HG02852 (cell line): ENCODE data around the gene APOC3.

Experiments used
- ATAC-seq: cut with Tn5 transposase; IDR thresholded peaks from one replicate; pipeline ENCODE4 v1.9.1; 2021; ENCODE audit warnings: mild to moderate bottlenecking, moderate library complexity; ENCODE audit not compliant: unreplicated experiment

APOC3 gene

DNA sequence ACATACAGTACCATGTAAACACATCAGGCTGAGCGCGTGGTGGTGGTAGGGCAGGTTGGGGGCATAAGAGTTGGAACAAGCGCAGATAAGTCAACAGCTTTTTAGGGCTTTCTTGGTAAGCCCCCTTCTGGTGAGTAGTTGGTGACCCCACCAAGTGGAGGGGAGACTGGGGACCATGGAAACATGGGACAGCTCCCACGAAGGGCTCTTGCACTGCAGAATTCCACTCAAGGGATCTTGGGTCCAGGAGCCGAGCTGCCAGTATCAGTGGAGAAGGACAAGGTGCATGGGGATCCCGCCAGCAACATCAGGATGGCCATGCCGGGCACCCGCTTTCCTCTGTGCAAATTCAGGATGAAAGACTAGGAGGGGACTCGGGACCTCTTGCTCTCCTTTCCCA is 14.0 kb downstream of the APOC3 start:
- no peak for ATAC-seq

DNA sequence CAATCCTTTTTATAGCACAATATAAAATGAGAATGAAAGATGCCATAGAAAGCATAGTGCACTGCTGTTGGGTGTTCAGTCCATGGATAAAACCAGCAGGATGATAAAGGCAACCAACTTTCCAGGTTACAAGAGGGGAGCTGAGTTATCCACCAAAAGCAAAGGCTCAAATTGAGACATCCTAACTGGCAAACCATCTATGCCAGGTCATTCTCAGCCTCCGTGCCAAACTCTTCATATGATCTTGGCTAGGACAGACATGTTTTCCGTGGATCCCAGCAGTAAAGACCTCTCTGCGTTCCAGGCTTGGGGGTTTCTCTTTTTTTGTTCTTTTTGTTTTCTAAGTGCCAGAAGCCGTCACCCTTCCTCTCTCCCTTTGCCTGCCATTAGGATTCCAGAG is 15.0 kb downstream of the APOC3 start:
- no peak for ATAC-seq

DNA sequence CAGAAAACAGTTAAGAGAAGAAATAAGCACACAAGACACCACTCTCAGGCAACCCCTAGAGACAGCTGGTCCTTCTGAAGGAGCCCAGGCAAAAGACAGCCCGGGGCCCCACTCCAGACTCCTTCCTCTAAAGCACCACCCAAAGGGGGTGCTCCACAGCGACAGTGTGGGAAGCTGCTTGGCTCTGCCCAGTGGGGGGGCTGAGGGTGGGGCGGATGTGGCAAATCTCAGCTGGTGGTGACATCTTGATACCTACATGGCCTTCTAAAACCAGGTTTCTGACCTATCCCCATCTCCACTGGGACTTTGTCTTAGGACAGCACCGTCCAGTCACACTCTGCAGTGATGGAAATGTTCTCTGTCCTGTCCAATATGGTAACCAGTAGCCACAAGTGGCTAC is 17.9 kb downstream of the APOC3 start:
- no peak for ATAC-seq

DNA sequence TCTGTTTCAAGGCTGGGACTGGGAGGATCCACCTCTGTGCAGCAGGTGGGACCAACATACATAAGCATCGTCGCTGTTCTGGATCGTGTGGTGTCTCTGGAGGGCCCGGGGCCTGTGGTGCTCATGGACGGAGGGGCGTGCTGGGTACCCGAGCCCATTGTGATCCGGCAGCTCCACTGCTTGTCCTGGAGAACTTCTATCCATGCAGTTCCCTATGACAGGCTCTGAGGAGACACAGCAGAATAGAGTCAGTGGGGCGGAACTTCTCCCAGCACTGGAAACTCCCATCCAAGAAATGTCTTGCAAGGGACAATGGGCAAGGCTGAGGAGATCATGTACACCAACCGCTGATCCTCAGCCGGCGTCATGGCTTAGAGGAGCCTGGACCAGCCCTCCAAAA is 19.4 kb downstream of the APOC3 start:
- ATAC-seq = no peak

DNA sequence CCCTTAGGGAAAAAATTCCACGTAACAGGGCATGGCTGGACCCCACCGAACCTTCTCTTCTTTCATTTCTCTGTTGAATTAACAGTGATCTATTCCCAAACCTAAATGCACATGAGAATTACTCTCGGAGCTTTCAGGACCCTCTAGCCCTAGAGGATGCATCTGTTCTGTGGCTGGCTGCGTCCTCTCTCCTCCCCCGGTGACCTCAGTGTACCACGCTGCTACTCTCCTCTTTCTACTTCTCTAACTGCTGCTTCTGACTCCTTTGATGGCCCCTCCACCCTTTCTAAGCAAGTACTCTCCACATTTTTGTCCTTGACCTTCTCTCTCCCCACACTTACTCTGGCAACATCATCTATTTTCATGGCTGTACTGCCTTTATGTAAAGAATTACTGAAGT is 19.8 kb downstream of the APOC3 start:
- no peak for ATAC-seq

DNA sequence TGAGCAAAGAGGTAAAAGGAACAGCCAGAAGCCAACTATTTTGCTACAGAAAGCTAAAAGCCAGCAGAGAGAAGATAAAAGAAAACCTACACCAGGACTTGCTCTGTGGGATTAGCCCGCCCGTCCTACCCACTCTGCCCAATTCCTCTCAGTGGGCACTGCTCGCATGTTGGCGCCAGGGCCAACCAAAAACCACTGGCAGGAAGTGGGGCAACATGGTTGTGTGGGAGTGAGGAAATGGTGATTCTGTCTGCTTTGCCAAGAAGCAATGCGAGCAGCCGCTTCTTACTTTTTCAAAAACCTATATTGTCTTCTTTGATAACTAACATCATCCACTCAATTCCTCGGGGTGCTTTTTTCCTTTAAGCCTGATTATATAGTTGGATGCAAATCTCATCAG is 21.9 kb downstream of the APOC3 start:
- no peak for ATAC-seq

DNA sequence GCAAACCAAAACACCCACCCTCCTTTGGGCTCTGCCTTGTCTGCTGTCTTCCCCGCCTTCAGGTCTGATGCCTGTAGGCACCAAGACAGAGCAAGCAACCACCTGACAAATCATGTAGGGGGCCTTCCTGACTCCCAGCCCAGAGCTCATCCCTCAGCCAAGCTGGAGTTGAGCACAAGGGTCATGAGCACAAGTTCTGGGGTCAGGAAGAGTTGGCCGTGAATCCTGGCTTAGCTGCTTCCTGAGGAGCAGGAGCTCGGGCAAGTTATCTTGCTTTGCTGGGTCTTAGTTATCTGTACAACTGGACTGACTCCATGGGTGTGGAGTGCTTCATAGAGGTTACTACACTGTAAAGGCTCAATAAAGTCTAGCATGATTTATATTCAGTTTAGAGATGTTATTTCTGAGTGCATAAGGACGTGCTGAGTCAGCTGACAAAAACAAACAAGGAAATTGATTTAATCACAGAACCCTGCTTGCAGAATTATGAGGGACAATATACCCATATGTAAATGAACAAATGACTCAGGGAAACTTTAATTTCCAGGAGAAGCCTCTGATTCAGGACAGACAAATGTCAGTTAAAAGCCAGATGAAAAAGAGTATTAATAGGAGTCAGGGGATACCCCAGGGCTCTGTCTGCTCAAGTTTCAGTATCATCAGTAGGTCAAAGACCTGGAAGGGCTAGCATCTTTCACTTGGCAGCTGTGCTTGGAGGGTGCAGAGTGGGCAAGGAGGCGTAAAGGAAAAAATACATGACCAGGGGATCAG is 22.7 kb downstream of the APOC3 start:
- ATAC-seq = no peak

DNA sequence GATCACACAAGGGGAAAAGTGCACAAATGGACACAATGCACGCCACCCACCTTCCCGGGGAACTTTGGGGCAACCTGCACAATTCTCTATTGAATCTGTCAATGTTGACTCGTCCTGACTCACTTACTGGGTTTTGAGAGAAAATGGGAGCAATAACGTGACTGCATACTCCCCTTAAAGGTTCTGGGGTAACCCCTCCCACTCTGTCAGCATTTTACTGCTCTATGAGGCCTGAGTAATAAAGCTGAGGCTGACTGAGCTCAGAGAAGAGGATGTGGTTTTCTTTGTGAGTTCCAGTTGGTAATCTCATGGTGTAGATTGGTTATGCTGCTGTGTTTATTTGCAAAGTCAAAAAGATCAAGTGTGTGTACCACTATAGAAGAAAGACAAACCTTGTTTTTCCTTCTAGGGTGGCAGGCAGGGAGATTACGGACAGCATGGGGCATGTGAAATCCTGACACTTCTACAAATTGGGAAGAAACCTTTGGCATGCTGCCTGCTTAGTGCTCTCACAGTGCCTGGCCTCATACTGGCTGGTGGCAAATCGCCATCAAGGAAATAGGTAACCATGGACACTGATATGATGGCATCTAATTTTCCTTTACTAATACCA is 23.9 kb downstream of the APOC3 start:
- peak; percentile 92 for ATAC-seq

DNA sequence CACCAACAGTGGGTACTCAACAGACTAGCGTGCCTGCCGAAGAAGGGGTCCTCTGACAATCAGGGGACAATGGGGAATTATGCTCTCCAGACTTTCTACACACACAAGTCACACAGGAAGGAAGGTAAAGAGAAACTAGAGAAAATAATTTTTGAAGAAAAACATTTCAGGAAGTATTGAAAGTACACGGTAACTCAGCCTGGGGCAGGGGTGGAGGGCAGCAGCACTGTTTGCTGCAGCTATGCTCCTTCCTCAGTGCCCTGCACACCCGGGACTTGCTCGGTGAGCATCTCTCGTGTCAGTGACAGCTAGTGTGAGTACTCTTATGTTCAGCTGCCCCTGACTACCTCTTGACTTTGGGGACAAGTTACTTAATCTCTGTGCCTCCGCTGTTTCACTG is 25.7 kb downstream of the APOC3 start:
- ATAC-seq = no peak

DNA sequence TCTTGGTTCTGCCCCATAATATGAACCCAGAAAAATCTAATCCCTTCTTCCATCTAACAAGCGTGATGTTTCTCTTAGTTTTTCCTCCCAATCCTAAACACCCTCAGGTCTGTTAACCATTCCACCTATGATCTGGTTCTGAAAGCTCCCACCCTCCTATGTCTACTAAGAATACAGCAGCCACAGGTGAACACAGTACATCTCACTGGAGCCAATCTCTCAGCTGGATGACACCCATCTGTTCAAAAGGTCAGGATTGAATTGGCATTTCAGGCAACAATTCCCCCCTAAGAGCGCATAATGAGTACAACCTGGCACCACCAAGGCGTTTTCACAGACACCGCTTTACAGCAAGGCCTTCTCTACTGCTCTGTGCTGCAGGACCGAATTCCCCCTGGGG is 26.7 kb downstream of the APOC3 start:
- no peak for ATAC-seq

DNA sequence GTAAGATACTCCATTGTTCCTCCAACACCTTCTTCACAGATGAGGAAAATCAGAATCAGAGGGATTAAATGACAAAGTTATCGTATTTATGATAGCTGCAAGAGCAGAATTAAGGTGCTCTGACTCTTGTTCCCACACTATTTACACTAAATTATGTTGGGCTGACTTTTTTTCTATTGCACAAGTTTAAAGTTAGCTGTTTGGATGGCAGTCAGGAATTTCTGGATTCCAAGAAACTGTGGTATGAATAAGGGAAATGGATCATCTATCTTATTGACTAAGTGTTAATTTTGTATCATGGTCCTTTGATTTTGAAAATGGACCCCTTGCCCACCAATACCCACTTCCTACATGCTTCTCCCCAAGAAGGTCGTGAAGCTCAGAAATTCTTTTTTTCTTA is 27.6 kb downstream of the APOC3 start:
- no peak for ATAC-seq

DNA sequence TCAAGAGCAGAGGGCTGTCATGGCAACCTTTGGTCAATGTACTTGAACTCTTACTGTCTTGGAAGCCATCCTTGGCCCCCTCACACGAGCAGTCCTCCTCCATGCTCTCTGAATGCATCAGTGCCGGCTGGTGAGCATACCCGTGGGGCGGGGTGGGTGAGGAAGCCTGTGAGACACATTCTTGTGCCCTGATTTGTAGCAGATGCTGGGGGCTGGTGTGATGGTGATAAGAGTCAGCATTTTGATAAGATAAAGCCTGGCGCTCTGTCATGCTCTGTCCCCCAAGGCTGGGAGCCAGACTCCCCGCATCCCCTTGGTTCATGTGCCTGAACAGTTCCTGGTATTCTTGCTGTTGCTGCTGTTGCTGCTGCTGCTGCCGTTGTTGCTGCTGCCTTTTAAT is 28.2 kb downstream of the APOC3 start:
- no peak for ATAC-seq

DNA sequence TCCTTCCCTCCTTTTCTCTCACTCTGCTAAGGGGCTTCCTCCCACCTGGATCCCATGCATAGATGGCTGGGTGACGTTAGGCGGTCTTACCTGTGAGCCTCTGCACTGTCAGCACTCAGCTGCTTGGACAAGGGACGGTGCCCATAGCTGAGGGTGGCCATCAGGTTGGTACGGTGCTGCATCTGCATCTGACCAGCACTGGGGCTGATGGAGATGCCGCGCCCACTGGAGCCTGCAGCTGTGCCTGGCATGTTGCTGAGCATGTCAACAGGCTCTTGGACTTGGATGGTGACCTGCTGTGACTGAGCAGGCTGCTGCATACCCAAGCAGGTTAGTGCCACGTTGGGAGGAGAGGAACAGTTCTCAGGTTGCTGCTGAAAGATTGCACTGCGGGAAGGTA is 29.5 kb downstream of the APOC3 start:
- no peak for ATAC-seq

DNA sequence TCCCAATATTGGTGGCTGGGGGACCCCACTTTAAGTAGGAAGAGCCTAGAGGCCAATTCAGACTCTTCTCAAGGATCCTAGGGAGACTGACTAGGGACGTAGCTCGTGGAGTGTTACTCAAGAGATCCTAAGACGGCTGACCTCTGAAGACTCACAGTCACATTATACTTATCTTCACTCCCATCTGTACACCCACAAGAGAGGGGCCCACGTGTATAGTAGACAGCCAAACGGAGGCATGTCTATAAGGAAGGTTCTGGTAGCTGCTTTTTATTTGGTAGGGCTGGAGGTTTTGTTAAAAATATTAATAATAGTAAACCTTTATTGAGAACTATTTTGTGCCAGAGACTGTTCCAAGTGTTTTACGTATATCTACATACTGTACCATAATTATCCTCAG is 30.6 kb downstream of the APOC3 start:
- ATAC-seq = no peak

DNA sequence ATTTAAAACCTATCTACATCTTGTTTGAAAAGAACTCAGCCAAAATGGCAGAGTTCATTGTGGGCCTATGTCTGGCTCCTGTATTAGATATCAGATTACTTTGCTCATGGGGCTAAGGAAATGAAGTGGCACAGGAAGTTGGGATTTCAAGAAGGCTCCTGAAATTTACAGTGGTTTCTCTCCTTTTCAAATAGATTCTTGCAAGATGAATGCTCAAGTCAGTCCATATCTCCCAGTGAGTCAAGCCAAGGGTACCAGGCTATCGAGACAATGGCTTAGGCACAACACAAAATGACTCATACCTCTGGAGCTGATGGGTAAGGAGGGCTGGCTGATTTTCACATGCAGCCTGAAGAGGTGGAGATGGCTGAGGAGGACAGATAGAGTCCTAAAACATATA is 31.8 kb downstream of the APOC3 start:
- no peak for ATAC-seq

DNA sequence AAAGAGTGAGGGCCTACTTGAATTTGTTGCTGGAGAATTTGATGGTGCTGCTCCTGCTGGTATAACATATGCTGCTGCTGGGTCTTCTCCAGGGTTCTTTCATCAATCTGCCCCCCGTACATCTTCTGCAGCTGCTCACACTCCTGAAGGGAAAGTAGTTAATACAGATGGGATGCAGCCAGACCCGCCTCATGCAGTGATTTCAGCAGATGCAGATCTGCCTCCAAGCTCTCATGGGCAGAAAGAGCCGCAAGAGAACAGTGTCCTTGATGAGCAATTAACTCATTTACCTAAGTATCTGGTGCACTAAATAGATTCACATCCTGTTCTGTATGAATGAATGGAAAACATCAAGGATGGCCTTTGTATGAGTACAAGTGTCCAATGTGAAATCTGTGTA is 32.5 kb downstream of the APOC3 start:
- ATAC-seq = no peak

DNA sequence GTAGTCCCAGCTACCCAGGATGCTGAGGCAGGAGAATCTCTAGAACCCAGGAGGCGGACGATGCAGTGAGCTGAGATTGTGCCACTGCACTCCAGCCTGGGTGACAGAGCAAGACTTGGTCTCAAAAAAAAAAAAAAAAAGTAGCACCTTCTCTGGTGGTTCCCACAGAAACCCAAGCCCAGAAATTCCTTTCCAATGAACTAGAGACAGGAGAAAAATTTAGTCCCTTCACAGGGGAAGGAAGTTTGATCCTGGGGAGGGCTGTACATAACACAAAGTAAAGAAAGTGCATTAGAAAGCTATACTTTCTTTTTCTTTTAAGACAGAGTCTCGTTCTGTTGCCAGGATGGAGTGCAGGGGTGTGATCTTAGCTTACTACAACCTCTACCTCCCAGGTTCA is 33.2 kb downstream of the APOC3 start:
- ATAC-seq = no peak

DNA sequence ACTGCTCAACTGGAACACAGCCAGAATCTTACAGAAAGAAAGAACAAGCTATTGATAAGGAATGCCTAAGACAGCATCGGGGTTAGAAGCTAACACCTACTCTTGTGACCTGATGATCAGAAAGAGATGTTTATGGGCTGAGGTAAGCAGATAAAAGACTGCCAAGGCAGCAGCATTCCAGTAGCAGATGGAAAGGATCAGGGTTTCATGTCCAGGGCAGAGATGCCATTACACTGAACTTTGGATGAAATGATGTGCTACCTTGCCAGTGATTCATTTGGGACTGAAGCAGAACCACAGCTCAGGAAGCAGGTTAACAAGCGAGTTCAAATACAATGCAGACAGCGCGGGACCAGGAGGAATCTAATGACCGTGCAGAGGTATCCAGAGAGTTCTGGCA is 34.8 kb downstream of the APOC3 start:
- no peak for ATAC-seq

DNA sequence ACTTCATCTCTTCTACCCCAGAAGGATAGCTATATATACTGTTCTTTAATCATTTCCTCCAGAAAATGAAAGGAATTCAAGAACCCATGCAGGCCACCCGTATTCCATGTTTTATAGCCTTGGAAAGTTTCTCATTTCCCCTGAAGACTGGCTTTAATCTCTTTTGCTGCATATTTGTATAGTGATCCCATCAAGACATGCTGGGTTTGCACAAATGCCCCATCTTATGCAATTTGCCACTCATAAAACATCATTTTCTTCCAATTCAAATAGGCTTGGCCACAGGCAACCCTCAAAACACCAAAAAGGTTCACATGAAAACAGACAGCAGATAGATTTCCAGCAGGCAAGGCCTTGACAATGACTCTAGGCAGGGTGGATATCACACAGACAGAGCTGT is 36.0 kb downstream of the APOC3 start:
- no peak for ATAC-seq

DNA sequence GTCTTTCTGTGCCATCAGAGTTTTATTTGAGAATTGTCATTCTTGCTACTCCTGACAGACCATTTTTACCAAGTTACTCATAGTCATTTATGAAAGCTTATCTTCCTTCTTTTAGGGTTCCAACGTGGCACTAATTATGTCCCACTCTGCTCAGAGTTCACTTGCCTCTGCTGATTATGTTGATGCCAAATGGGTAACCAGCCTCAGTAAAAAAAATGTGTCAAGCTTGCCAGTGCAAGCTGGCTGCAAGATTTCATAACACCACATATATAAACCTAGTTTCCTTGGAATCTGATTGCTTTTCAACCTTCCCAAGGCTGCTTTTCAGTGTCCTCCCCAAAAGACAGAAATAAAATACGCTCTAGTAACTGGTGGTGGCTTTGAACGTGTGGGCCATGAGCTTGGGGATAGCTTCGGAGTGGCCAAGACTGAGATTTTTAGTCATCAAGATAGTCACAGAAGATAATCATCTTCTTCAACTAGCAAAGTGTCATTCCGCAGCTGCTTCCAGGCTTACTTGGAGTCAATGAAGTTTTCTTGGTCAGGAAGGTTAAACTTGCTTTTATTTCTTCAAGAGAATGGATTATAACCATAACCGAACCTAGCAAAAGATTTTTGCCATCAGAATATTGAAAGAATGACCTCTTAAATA is 37.2 kb downstream of the APOC3 start:
- no peak for ATAC-seq

DNA sequence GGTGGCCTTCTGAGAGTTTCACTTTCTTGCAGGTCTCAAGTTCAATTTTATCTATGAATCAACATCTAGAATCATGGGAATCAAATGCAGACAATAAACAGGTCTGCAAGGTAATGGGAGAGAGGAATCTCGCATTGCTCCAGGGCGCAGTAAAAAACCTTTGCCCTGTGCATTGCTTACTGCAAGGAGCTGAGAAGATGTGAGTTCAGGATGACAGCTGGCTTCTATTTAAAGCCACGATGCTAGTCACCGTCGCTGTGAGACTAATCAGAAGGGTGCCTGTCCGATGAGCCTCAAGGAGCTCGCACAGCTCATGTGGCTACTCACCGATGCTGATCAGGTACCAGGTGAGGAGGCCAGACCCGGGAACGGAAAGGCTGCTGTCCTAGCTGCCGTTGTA is 37.9 kb downstream of the APOC3 start:
- ATAC-seq = no peak

DNA sequence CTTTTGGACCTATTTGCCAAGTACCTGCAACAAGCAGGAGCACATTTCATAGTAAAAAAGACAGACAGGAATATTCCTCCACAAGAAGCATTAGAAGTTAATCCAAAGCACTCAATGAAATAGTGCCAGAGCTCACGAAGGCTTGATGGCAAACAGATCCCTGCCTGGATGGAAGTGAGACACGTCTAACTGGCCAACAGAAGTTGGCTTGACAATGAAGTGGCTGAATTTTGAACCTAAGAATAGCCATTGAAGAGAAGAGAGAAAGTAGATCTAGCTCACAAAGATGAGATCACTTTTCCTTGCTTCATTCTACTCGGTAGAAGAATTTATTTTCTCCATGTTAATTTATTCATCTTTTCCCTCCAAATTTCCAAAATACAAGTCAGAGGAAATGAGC is 38.4 kb downstream of the APOC3 start:
- no peak for ATAC-seq
